HCEC 1CT (cell line): Measurements from ENCODE around the gene SAMD4A.

Experiments
- DNase-seq: peaks from one replicate; pipeline ENCODE4 v3.0.0-alpha.2; 2017

SAMD4A gene

GRCh38 chr14:54567639-54568561 lies 972 bp downstream of the SAMD4A start:
- DNase-seq = peak; percentile 40

GRCh38 chr14:54568821-54569595 lies 2.1 kb downstream of the SAMD4A start:
- peak; percentile 62 for DNase-seq

- no peak for DNase-seq
Observed at GRCh38 chr14:54570047-54570446, 3.1 kb downstream of the SAMD4A start.

GRCh38 chr14:54570631-54571415 lies 3.9 kb downstream of the SAMD4A start:
- DNase-seq = peak; percentile 95

GRCh38 chr14:54572316-54572715 lies 5.4 kb downstream of the SAMD4A start:
- DNase-seq = peak; percentile 24

- no peak for DNase-seq
Observed at GRCh38 chr14:54574528-54574927, 7.6 kb downstream of the SAMD4A start.

GRCh38 chr14:54577494-54577893 lies 10.6 kb downstream of the SAMD4A start:
- DNase-seq = no peak

GRCh38 chr14:54577977-54578376 lies 11.0 kb downstream of the SAMD4A start:
- DNase-seq = no peak

- peak; percentile 51 for DNase-seq
Observed at GRCh38 chr14:54579621-54580020, 12.7 kb downstream of the SAMD4A start.

GRCh38 chr14:54580933-54581332 lies 14.0 kb downstream of the SAMD4A start:
- no peak for DNase-seq

GRCh38 chr14:54582334-54582733 lies 15.4 kb downstream of the SAMD4A start:
- no peak for DNase-seq

GRCh38 chr14:54584097-54584496 lies 17.2 kb downstream of the SAMD4A start:
- DNase-seq = no peak

GRCh38 chr14:54585214-54585613 lies 18.3 kb downstream of the SAMD4A start:
- no peak for DNase-seq

- peak; percentile 83 for DNase-seq
Observed at GRCh38 chr14:54589076-54589475, 22.1 kb downstream of the SAMD4A start.

- peak; percentile 64 for DNase-seq
Observed at GRCh38 chr14:54589843-54590242, 22.9 kb downstream of the SAMD4A start.

GRCh38 chr14:54590481-54590880 lies 23.6 kb downstream of the SAMD4A start:
- no peak for DNase-seq

- DNase-seq = no peak
Observed at GRCh38 chr14:54591461-54591860, 24.5 kb downstream of the SAMD4A start.

GRCh38 chr14:54591866-54592265 lies 24.9 kb downstream of the SAMD4A start:
- DNase-seq = no peak

GRCh38 chr14:54593860-54594259 lies 26.9 kb downstream of the SAMD4A start:
- DNase-seq = peak; percentile 66

- peak; percentile 51 for DNase-seq
Observed at GRCh38 chr14:54594537-54594936, 27.6 kb downstream of the SAMD4A start.

GRCh38 chr14:54597795-54598443 lies 31.0 kb downstream of the SAMD4A start:
- peak; percentile 65 for DNase-seq

- DNase-seq = peak; percentile 45
Observed at GRCh38 chr14:54599966-54600716, 33.2 kb downstream of the SAMD4A start.
